Stimulated activated CD8-positive, alpha-beta memory T cell treated with anti-CD3 and anti-CD28 coated beads, Interleukin-2, amount 100 ng/mL, for 1 hour (primary cell): Measurements from ENCODE around the gene CRP.
"Not testable (repeated sequence)": the region's sequence is repeated elsewhere in the genome, so short reads cannot be mapped to it uniquely, and the experiment has no call there.

Source experiments
- DNase-seq, 2 donors: peaks; one replicate each; pipeline ENCODE4 v3.0.0-alpha.2; 2020; ENCODE audit warnings: low read depth in 2 of 2

CRP gene

GRCh38 chr1:159699653-159700052 lies 14.7 kb downstream of the CRP start:
- no peak for DNase-seq

GRCh38 chr1:159699246-159699645 lies 15.1 kb downstream of the CRP start:
- no peak for DNase-seq

GRCh38 chr1:159687511-159687910 lies 26.9 kb downstream of the CRP start:
- DNase-seq = no peak

- DNase-seq = no peak
Measured at GRCh38 chr1:159686599-159687299, 27.6 kb downstream of the CRP start.

GRCh38 chr1:159678939-159679338 lies 35.5 kb downstream of the CRP start:
- no peak for DNase-seq

- DNase-seq = no peak
Measured at GRCh38 chr1:159675046-159675445, 39.3 kb downstream of the CRP start.

- DNase-seq = not testable (repeated sequence)
Measured at GRCh38 chr1:159672390-159672789, 42.0 kb downstream of the CRP start.

- DNase-seq = no peak
Measured at GRCh38 chr1:159669338-159669737, 45.1 kb downstream of the CRP start.

- no peak for DNase-seq
Measured at GRCh38 chr1:159668739-159669138, 45.6 kb downstream of the CRP start.

GRCh38 chr1:159664247-159664646 lies 50.1 kb downstream of the CRP start:
- DNase-seq = no peak

- DNase-seq = no peak
Measured at GRCh38 chr1:159663552-159663951, 50.8 kb downstream of the CRP start.
